Measurements from ENCODE around the gene RSL24D1. TPM values are rescaled to one million over a fixed set of nuclear protein-coding genes. Genes with fewer than 3 reads are reported as not detected.
A peak's percentile ranks its signal among the peaks of the same experiment; 100 is the strongest.

Gene RSL24D1
- 130 TPM for polyA plus RNA-seq (2012; ENCODE audit: insufficient read depth, insufficient read length, low read depth)

DNA sequence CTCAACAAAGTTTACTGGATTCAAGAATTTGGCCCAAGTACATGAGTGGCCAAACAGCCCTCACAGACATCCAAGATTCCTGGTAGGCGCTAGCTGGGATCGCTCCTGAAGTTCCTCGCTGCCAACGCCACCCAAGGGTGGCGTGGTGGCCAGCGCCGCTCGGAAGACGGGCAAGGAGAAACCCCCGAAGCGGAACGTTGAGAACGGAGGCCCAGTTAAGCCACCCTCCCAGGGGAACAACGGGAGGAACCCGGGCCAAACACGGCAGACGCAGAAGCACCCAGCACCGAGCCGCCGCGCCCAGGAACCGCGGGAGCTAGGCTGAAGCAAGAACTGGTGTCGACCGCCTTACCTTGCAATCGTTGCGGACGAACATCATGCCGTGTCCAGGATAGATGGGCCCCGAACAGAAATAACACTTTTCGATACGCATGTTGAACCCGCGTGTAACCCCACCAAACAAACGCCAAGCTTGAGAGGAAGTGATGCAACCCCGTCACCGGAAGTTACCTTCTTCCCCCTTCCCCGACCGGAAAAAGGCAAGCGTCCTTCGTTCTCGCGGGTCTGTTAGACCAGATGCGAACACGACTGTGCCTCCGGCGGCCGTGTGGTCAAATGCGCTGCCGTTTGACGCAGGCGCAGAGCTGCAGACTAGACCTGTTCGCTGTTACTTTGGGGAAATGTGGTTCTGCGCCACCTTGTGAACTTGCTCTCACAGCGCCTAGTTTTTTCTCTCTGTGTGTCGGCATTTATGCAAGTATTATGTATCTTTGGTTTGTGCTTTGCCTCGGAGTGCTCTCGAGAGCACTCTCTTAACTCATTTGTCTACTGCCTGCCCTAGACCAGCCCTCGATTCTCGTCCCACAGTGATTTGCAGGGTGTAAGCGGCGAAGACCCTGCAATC lies at the start of gene RSL24D1:
TSS of gene RSL24D1 (minus strand) at position 484 of the 904 bp plus-strand sequence. CDS start at position 433, 51 bp downstream.
- Histone ChIP-seq H3K36me3 (peaks cover 26% of the 10 kb centered on the region), H3K27me3 (no peaks in the 10 kb centered on the region), H3K4me3 (ENCODE audit: low read depth, low read length) (peak within 1 kb of the TSS; percentile 89), H3K4me1 (no peaks in the 10 kb centered on the region), H3K9me3 (no peaks in the 10 kb centered on the region)
- TF ChIP-seq, protein P1, sequence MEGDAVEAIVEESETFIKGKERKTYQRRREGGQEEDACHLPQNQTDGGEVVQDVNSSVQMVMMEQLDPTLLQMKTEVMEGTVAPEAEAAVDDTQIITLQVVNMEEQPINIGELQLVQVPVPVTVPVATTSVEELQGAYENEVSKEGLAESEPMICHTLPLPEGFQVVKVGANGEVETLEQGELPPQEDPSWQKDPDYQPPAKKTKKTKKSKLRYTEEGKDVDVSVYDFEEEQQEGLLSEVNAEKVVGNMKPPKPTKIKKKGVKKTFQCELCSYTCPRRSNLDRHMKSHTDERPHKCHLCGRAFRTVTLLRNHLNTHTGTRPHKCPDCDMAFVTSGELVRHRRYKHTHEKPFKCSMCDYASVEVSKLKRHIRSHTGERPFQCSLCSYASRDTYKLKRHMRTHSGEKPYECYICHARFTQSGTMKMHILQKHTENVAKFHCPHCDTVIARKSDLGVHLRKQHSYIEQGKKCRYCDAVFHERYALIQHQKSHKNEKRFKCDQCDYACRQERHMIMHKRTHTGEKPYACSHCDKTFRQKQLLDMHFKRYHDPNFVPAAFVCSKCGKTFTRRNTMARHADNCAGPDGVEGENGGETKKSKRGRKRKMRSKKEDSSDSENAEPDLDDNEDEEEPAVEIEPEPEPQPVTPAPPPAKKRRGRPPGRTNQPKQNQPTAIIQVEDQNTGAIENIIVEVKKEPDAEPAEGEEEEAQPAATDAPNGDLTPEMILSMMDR (IDR thresholded peaks at IDR 0.05; ENCODE audit: low read depth, low read length), result peak; percentile 53
- DNase-seq, result peak; percentile 96

DNA sequence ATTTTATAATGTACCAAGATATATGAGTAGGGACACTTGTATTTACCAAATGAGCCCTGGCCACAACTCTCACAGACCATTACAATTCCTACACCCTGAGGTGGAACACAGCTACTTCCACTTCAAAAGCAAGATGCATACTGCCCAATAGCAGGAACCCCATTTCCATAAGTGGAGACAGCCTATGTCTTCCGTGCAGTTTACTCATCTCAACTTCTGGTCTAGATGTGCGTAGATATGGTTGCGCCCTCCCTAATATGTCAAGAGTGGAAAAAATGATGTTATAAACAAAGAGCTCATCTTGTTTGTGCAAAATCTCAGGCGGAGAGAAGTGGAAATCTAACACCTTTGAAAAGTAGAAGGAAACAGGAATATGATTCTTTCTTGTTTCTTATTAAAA lies 48.3 kb upstream of the RSL24D1 start:
- H3K4me3 ChIP-seq (ENCODE audit: low read depth, low read length), result no peak overlapping the region
- no peaks in the 10 kb centered on the region for H3K4me1 ChIP-seq
- TF ChIP-seq, protein P1 (IDR thresholded peaks at IDR 0.05; ENCODE audit: low read depth, low read length), result no peak
- H3K9me3 ChIP-seq, result peaks cover 2% of the 10 kb centered on the region; the same call in 1 of the 2 replicates
- no peak for DNase-seq
- H3K27me3 ChIP-seq, result no peaks in the 10 kb centered on the region
- no peaks in the 10 kb centered on the region for H3K36me3 ChIP-seq

DNA sequence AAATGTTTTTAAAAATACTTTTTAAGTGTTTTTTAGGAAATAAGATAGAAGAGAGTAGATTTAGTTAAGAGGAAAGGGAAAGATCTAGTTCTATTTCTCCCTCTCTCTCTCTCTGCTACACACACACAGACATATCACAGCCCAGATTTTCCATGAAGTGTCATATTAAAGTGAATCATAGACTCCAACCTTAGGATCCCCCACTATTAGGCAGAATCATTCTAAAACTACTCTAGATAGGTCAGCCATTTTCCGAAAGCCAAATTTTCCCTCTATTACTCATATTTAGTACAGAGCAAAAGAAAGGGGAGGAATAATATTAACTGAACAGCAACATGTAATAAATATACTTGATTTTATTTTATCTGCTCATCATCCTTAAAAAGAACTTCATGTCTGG lies 45.1 kb upstream of the RSL24D1 start:
- Histone ChIP-seq H3K9me3 (peaks cover 2% of the 10 kb centered on the region; the same call in 1 of the 2 replicates), H3K36me3 (no peaks in the 10 kb centered on the region), H3K27me3 (no peaks in the 10 kb centered on the region), H3K4me1 (no peaks in the 10 kb centered on the region), H3K4me3 (ENCODE audit: low read depth, low read length) (no peak overlapping the region)
- TF ChIP-seq, protein P1 (IDR thresholded peaks at IDR 0.05; ENCODE audit: low read depth, low read length), result no peak
- DNase-seq, result no peak

DNA sequence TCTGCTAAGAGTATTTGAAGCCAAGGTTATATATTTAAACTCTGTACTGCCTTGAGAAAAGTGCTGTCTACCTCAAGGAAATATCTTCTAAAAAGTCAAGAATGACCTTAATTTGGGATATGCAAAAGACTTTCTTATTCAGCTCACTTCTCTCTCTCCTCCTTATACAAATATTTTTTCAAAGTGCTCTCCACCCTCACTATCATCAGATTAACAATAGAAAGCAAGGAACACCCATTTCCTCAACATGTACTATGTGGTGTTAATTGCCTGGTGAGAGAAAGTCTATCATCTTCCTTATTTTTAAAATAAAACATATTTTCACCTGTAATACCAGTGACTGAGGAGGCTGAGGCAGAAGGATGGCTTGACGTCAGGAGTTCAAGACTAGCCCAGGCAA lies 44.4 kb upstream of the RSL24D1 start:
- DNase-seq, result no peak
- TF ChIP-seq, protein P1 (IDR thresholded peaks at IDR 0.05; ENCODE audit: low read depth, low read length), result no peak
- Histone ChIP-seq H3K4me1 (no peaks in the 10 kb centered on the region), H3K36me3 (no peaks in the 10 kb centered on the region), H3K4me3 (ENCODE audit: low read depth, low read length) (no peak overlapping the region), H3K9me3 (peaks cover 2% of the 10 kb centered on the region; the same call in 1 of the 2 replicates), H3K27me3 (no peaks in the 10 kb centered on the region)

DNA sequence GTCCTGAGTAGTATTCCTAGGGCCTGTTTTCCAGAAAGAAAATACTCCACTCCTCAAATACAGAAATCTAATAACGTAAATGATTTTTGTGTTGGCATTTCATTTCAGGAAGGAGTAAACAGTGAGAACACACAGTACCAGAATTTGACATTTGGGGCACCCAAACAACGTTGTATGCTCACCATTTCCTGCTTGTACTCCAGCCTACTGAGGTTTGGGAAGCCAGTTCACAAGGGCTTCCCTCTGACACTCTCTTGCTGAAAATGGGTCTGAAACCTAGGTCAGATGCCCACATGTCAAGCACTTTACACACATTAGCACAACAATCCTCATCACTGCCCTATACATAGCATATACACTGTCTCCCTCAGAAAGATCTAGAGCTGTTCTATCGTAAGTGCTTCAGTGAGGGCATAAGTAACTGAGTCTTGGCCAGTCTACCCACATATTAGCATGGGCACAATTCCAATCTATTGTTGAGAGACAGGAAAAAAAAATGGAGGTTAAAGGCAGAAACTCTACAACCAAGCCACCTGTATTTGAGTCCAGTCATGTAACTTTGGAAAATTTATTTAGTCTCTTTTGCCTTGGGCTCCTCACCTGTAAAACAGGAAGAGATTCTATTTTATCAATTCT lies 43.5 kb upstream of the RSL24D1 start:
- no peak overlapping the region for H3K4me3 ChIP-seq (ENCODE audit: low read depth, low read length)
- H3K36me3 ChIP-seq, result no peaks in the 10 kb centered on the region
- H3K9me3 ChIP-seq, result peaks cover 2% of the 10 kb centered on the region; the same call in 1 of the 2 replicates
- DNase-seq, result no peak
- H3K27me3 ChIP-seq, result no peaks in the 10 kb centered on the region
- no peaks in the 10 kb centered on the region for H3K4me1 ChIP-seq
- TF ChIP-seq, protein P1 (IDR thresholded peaks at IDR 0.05; ENCODE audit: low read depth, low read length), result no peak

Data from BE2C (cell line).